ENCODE measurements around the gene TMEM52.

GRCh38 chr1:1894354-1895059 is 24.6 kb downstream of the TMEM52 start:
- no peak for TF ChIP-seq CTCF (IDR thresholded peaks at IDR 0.05; ENCODE audit: low read length)
- TF ChIP-seq EZH2phosphoT487 (IDR thresholded peaks at IDR 0.05; ENCODE audit: low read length): no peak
- TF ChIP-seq EZH2 (optimal IDR thresholded peaks at IDR 0.05; ENCODE audit: low read depth, low read length): no peak
